HG02981 (cell line): ENCODE results near the gene BARHL2.

Experiments
- ATAC-seq: cut with Tn5 transposase; IDR thresholded peaks from one replicate; pipeline ENCODE4 v1.9.1; 2021; ENCODE audit warnings: mild to moderate bottlenecking, moderate library complexity; ENCODE audit not compliant: unreplicated experiment

Gene BARHL2

DNA sequence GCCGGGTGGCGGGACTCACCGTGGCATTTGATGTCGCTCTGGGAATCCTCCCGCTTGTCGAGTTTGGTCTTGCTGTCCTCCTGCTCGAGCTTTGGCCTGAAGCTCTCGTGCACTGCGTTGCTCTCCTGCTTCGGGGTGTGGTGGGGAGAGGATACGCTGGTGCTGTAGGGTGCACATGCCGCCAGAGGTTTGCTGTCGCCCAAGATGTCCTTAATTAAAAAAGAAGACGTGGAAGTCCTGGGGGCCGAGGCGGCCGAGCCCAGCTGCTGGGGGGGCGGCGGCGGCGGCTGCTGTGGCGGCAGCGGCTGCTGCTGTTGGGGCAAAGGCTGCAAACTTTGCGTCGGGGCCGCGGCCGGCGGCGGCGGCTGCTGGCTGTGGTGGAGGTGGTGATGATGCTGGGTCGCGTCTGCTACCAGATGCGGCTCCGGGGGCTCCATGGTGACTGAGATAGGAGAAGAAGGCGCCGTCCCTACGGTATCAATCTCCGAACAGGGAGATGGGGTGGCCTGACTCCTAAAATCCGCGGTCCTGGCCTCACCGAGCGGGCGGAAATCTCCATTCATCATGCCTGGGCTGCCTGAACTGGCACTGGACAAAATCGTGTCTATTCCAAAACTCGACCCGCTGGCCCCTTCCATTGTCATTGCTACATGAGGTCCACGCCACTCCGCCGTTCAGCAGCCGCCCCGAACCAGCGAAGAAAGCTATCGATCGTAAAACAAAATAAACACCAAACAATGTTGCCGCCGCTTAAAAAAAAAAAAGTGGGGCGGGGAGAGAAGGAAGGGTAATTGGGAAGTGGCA lies at the start of gene BARHL2:
TSS of gene BARHL2 (minus strand) at position 751 of the 804 bp plus-strand sequence. CDS start at position 644, 107 bp downstream.
- ATAC-seq, result no peak

DNA sequence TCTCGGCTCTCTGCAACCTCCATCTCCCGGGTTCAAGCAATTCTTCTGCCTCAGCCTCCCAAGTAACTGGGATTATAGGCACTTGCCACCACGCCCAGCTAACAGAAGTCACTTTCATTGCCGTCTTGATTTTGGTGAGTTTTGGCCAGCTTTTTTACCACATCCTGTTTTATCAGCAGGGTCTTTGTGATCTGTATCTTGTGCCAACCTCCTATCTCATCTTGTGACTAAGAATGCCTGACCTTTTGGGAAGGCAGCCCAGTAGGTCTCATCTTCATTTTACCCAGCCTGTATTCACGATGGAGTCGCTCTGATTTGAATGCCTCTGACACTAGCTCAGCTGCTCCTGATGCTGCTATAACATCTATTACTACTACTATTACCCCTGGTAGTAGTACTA lies 46.8 kb upstream of the BARHL2 start:
- ATAC-seq, result no peak

DNA sequence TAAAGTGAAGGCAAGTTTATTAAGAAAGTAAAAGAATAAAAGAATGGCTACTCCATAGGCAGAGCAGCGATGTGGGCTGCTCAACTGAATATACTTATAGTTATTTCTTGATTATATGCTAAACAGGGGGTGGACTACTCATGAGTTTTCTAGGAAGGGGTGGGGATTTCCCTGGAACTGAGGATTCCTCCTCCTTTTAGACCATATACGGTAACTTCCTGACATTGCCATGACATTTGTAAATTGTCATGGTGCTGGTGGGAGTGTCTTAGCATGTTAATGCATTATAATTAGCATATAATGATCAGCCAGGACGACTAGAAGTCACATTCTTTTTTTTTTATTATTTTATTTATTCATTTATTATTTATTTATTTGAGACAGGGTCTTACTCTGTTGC lies 46.4 kb upstream of the BARHL2 start:
- ATAC-seq, result no peak

DNA sequence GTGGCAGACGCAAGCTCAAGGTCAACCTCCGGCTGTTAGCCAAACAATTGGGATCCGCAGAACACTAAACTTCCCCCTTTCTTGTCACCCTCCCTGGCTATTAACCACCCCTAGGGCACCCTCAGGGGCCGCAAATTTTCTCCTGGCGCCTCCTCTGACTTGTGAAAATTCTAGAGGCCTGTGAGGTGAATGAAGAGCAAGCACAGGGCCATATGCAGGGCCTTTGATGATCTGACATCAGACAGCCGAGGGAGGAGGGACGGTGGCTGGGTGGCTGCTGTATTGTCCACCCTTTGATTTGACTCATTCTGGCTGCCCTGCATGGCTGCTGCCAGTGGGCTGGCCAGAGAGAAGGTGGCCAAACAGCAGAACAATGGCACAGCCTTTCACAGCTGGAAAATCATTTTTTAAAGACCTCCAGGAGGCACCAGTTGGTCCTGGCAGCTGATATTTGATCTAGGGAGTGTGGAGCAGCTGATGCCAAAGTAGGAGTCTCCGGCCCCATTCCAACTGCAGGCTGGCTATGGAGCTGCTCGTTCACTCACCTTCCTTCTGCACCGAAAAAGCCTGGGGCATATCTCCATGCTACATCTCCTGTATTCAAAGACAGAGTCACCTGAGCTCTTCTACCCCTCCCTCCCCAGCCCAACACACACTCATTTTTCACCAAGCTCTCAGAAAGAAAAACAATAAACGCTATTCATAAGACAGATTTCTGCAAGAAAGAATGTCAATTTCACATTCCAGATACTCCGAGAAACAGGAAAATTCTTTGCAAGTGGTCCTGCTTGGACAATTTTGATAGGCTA lies 44.9 kb upstream of the BARHL2 start:
- ATAC-seq, result no peak

DNA sequence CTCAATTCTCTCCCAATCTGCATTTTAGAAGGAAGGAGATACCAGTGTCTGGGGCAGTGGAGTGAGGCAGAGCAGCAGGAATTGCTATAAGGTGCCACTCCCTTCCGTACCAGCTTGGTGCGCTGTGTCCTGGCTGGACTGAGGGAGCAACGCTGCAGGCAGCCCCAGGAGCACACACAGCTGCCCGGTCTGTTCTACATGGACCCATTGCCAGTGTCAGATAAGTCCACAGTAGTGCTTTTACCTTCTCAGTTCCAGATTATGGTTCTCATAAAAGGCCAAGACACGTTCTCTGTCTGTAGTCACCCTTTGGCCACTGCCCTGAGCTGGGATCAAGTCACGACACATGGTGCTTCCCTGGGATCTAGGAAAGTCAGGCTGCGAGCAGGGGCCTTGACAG lies 44.1 kb upstream of the BARHL2 start:
- ATAC-seq, result no peak

DNA sequence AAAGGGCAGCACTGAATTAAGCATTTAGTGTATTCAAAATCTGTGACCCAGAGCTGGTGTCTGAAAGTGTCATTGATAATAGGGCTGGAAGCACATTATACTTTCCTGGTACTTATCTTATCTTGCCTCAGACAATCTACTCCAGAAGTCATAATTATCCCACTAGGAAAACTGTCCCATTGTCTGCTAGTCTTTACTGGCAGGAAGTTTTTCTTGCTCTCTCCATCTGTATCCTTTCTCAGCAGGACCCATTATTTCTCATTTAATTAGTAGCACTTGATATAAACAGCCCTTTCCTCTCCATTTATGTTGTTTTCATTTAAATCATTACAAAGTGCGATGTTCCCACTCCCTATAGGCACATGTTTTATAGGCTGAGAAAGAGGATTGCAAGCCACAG lies 36.5 kb upstream of the BARHL2 start:
- no peak for ATAC-seq

DNA sequence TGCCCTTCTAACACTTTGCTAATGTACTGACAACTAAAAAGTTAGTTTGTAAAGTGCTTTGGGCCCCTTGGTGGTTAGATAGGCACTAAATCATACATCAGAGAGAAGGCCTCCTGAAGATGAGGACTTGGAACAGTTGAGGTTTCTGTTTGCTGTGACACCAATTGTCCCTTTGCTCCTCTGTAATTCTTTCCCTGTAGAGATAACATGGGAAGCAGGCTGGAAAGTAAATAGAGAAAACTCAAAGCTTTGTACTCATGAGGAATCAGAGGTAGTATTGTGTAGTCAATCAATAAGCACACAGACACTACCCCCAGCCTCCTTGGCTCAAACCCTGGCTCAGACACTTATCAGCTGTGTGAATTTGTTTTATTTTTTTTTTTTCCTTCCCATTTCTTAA lies 31.6 kb upstream of the BARHL2 start:
- ATAC-seq, result no peak

DNA sequence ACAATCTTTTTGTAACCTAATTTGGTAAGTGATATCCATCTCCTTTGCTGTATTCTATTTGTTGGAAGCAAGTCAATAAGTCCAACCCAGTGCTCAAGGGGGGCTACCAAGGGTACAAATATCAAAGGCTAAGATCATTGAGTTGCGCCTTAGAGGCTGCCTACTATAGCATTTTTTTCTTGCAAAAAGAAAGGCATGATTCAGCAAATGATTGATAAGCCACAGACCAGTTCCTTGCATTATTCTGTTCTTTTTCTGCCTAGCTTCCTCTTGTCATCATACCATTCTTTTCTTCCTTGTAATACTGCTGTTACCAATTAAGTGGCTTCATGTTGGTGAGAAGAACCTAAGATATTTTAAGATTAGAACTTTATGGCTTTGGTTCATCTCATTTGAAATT lies 29.8 kb upstream of the BARHL2 start:
- ATAC-seq, result no peak

DNA sequence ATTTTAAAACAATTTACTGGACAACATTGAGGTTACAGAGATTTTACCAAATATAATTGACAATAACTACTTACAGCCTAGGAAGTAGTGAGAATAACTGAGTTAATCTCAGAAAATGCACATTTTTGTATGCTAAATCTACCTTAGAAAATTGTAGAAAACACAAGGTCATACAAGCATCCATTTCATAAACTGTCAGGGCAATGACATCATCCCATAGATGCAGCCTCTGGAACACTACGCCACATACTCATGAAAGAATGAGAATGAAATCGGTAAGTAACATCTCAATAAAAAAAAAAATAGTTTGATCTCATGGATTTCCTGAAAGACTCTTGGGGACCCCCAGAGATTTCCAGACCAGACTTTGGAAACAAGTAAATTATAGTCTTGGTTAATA lies 28.9 kb upstream of the BARHL2 start:
- no peak for ATAC-seq

DNA sequence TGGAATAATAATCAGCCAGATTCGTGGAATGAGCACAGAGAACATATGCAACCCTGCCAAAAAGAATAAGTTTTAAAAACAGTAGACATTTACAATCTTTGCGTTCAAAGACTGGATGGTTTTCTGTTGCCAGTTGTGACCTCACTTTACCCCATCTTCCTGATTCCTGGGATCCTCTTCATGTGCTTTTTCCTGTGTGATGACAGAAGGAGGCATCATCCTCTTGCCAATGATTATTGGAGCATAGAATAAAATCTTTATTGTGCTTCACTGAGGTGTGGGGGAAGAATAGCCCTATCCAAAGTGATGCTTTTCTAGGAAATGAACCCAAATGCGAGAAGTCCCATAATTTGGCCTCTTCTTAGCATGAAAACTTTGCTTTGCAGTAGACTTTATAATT lies 15.0 kb upstream of the BARHL2 start:
- no peak for ATAC-seq

DNA sequence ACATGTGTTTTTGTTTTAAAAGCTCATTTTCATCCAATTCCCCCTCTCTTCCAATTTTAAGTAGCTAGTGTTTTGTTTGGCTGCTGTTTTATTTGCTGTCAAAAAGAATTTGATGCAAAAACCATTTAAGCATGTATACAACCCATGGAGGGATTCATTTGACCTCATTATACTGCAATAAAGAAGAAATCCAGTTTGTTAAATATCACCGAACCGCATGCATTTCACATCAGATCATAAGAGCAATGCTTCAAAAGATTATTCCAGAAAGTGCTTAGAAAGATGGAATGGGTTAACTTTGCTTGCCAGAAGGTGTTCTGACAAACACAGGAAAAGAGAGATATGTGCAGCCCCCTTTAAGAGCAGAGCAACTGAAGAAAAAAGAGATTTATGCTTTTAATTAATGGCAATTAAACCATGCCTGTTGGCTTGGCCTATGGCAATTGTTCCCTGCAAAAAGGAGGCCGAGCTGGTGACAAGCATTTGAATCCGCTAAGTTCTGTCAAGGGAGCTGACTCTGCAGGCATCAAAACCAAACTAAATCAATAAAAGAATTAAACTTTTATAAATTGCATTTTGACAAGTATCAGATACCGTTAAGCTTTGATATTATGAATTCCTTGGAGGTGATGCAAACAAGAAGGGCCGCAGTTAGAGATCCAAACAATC lies 14.4 kb upstream of the BARHL2 start:
- no peak for ATAC-seq

DNA sequence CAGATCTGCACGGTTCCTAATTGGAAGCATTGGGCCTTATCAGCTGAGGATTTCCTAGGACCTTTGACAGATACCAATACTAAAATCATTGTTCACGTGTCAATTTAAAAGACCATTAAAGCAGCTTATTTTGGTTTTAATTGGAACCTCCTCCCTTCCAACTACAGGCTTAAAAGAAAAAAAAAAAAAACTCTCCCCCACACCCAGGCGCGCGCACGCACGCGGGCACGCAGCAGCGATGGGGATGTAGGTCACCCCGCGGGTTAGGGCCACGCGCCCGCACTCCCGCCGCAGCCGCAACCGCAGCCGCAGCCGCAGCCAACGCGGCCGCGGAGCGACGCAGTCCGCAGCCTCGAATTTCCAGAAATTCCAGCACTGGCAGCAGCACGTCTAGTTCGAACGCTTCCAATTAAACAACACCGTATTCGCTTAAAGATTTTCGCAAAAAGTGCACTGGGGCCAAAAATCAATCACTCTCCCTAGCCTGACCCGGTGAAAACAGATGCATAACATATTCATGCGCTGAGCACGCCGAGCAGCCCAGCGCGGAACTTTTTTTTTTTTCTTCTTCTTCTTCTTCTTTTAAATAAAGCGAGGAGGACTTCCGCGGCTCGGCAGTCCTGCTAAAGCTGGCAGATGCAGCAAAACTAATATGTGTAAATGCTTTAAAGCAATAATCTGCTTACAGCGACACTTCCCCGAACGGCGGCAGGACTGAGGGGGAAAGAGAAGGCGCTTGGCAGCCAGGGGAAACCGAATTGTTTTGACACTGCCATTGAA lies 13.3 kb upstream of the BARHL2 start:
- ATAC-seq, result no peak

DNA sequence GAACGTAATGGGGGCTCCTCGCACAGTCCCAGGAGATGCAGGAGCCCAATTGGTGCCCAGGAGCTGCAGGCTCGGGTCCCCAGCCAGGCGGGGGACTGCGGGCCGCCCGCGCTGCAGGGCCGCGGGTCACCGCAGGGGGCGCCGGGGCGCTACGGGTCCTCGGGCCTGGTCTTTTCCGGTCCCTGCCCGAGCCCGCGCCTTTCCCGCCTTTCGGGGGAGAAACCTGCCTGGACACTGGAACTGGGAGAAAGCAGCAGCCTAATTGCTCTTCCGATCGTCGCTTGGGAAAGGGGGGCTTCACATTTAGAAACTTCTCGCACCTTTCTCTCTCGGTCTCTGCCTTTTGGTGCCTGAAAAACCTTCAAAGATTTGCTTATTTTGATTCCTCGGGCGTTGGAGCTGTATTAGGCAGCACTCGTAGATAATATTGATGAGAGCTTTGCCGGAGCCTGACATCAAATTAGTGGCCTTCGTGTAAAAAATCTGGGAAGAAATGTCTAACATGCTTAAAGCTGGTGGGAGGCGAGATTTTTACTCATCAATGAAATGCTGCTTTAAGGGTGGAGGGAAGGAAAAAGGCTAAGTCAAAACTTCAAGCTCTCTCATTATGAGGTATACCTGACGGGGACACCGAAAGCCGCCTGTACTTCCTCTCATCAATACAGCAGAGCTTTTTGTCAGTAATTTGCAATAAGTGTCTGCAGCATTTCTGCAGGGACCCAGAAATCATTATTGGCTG lies 12.6 kb upstream of the BARHL2 start:
- ATAC-seq, result peak; percentile 49

DNA sequence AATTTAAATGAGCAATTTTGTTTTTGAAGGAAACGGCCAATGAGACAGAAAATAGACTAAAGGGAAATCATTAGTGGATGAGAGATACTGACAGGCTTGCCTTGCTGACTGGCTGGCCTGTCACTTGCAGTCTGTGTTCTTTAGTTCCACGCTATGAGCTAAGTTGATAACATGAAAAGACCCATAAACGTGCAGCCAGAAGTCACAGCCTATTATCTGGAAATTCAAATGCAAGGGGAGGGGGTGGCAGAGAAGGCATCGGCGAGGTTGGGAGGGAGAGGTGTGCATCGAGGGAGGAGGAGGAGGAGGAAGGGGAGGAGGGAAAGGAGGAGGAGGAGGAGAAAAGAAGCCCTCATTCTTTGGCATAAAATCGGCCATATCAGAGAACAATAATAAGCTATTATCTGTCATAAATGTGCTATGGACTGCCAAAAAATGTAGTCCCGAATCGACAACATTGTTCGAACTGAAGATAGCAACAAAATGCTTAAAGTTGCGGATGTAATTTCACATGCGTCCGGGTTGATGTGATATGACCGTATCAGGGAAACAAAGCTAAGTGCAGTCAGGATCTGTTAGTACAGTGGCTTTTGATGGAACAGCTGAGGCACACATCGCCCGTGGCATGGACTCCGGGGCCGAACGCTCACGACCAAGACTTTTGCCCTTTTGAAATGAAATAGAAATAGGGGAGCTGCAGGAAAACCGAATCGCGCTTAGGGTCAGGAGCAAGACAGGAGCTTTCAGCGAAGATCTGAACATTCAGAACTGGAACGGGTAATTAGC lies 11.6 kb upstream of the BARHL2 start:
- ATAC-seq, result no peak

DNA sequence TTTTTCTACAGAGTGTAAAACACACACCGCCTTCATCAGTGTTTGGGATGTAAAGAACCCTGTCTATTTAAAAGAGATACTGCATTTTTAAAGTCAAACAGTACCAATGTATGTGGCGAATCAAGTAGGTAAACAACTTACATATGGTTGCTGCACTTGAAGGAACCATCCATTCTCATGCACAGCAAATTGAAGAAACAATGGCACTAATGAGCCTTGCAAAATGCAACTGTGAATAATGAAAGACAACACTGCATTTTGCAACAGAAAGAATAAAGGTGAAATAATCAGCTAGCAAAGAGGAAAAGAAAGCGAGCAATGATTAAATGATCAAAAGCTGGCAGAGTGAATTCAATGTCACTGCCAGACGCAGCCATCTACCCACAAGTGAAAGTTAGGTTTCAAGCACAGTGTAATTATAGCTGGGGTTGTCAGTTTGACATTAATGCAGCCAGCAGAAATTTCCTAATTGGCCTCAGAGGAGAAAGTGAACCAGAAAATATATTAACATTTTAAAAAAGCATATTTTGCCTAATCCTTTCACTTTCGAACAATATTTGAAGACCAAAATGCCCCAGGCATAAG lies 10.9 kb upstream of the BARHL2 start:
- no peak for ATAC-seq

DNA sequence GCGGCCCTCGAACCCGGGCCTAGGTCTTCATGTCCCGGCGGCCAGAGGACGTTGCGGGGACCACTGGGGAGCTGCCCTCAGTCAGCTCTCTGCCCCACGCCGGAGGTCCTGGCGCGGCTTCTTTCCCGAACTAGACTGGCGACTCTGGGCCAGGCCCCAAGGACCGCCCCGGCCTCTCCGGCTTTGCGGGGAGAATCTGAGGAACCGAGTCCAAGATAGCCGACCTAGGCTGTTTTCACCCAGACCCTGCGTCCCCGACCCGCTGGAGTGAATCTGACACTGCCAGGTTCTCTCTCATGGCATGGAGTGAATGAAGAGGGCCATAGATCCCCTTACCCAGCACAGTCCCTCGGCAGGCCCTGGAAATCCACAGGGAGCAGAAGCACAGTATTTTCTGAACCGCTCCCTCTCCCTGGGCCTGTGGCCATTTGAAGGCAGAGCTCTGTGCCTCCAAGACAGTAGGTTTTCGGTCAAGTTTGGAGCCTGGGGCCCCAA lies 9.9 kb upstream of the BARHL2 start:
- no peak for ATAC-seq

DNA sequence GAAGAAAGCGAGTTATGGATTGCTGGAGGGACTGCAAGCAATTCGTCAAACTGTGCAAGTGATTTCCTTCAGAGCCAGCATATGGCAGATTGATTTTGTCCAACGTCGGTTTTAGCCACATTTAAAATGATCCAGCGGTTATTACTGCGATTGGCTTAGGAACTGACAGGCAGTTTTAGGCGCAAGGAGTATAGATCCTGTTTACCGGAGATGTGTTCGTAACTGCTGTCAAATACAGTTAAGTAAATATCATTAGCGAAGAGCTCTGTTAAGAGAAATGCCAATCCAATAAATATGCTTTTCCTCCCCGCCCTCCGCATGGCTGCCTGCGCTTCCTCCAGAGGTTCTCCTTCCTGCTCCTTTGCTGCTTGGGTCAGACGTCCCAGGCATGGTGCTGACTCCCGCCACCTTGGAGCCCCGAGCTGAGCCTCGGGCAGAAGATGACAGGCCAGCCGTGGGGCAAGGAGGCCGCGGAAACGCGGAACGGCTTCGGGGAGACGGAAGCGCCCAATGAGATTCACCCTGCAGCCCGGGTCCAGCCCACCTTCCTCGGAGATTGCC lies 9.4 kb upstream of the BARHL2 start:
- no peak for ATAC-seq

DNA sequence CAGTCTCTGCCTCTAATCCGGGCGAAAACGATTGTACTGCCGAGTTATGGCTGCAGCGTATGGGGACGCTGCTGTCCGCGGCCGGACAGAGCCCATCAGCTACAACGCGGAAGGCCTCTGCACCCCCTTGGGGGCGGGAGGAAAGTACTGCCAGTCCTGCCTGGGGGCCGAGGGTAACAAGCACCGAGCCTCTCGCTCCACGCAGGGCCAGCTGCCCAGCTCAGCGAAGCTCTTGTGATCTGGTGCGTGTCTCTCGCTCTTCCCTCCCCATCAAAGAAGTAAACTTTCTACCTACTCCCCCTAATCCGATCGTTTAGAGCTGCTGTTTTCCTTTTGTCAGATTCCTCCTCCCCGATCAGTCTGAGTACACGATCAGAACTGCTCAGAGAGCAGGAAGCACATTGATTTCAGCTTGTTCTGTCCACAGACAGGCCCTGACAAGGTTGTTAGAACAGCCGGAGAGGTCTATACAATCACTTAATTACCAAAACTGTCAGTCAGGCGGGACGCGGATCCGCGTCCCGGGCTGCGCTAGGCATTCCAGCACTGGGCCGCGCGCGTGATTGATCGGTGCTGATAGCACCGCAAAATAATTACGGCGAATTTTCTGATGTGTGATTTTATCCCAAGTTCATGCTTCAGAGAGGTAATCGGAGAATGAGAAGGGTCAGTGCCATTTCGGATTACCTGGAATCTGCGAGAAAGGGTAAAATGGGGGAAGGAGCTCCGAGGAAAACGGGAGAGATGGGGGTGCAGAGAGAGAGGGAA lies 8.7 kb upstream of the BARHL2 start:
- ATAC-seq, result no peak
